Ovary (tissue), 9 donors: ENCODE data around the gene SFTA2. TPM values are rescaled to one million over a fixed set of nuclear protein-coding genes. Genes with fewer than 3 reads are reported as not detected.
"Not testable (repeated sequence)": the region's sequence is repeated elsewhere in the genome, so short reads cannot be mapped to it uniquely, and the experiment has no call there.

ENCODE experiments used
- DNase-seq, 5 donors: peaks; one replicate each; pipeline ENCODE4 v3.0.0-alpha.2; 2019 to 2020
- H3K27ac ChIP-seq, 2 donors: fragments of 200-600 bp; one replicate each; pipeline versions ENCODE4 v1.5.1 to v1.8.0; 2019 to 2022
- H3K27me3 ChIP-seq: fragments of 200-600 bp; one replicate; pipeline ENCODE4 v1.8.0; 2022
- H3K36me3 ChIP-seq: fragments of 200-600 bp; sonication (generic); one replicate; pipeline ENCODE4 v1.5.1; 2019
- H3K4me1 ChIP-seq: one replicate; pipeline ENCODE4 v1.8.1; 2013; ENCODE audit warnings: mild to moderate bottlenecking, moderate library complexity; ENCODE audit not compliant: insufficient read depth
- H3K4me3 ChIP-seq: fragments of 200-600 bp; sonication (generic); one replicate; pipeline ENCODE4 v1.5.1; 2017
- H3K9me3 ChIP-seq, 2 donors: fragments of 200-600 bp in 1 of 2; sonication (generic) in 1 of 2; one replicate each; pipeline versions ENCODE4 v1.5.1 to v1.8.1; 2013 to 2019; ENCODE audit warnings: mild to moderate bottlenecking in 1 of 2, moderate library complexity in 1 of 2
- CTCF ChIP-seq, 3 donors: fragments of 450-650 bp in 2 of 3; fragments of 200-600 bp in 1 of 3; IDR thresholded peaks; one replicate each; pipeline versions ENCODE4 v1.5.1 to v1.8.0; 2016 to 2022; ENCODE audit warnings: antibody characterized with exemption in 3 of 3, mild to moderate bottlenecking in 1 of 3
- EP300 ChIP-seq: sonication (generic); formaldehyde crosslinking; IDR thresholded peaks from one replicate; pipeline ENCODE4 v1.6.1; 2017; ENCODE audit warnings: antibody characterized with exemption
- POLR2A ChIP-seq: fragments of 450-650 bp; IDR thresholded peaks from one replicate; pipeline ENCODE4 v1.6.1; 2017; ENCODE audit warnings: antibody characterized with exemption, mild to moderate bottlenecking, moderate library complexity
- WGBS, 3 donors: extraction: QIAGEN DNeasy Blood & Tissue Kit in 1 of 3; methylation state at CpG; one replicate each; pipeline versions ENCODE4 v1.1.5 to v1.1.7; 2013 to 2017; 5-methylcytosine and 5-hydroxymethylcytosine counted together
- intact Hi-C, 4 donors: fragments of 100-400 bp; cut with DNase I; formaldehyde crosslinking; loops; one replicate each; pipeline versions ENCODE4 v1.11.0 to v1.15.1; 2022 to 2023
- polyA plus RNA-seq, 2 donors: library from polyadenylated mRNA; stranded (reverse); fragments of 200-250 nt in 1 of 2; fragments of 350-450 nt in 1 of 2; fragmentation: Illumina TruSeq in 1 of 2; extraction: RNeasy Lipid Tissue Mini Kit (QIAGEN cat#74804) in 1 of 2; gene quantifications; one replicate each; pipeline ENCODE4 v1.2.3, GENCODE V29; 2013 to 2014
- total RNA-seq, 7 donors: library from RNA; depleted of rRNA in 2 of 7; stranded (reverse); fragments of >200 nt in 2 of 7; fragmentation: NEBNext Ultra II Directional in 3 of 7; extraction: Animal tissue kit (Norgen Biotek cat#: 25700) in 3 of 7; gene quantifications; one replicate each; pipeline versions ENCODE4 v1.1.0 to v1.2.4, GENCODE V29; 2016 to 2023
- donor health status: DM: no; HTN: no; CAD: no; lungs with moderate emphysema.
- donor health status: DM: no; HTN: no; CAD: no.
- donor health status: Bipolar disorder and iron deficiency.
- donor health status: DM: yes; HTN: yes; CAD: no.
- donor health status: DM: no; HTN: no; CAD: no.
- donor health status: DM: yes; HTN: yes; CAD: no.

The SFTA2 gene
- total and polyA plus RNA-seq, 9 donors = 0.80 to 3.1 (median 0.82) TPM; not detected in 6

- Histone ChIP-seq H3K9me3 (no peaks in the 10 kb centered on the region), H3K4me3 (no peak overlapping the region), H3K36me3 (no peaks in the 10 kb centered on the region), H3K27me3 (no peaks in the 10 kb centered on the region), H3K27ac (no peak overlapping the region), H3K4me1 (no peaks in the 10 kb centered on the region)
- no peak for DNase-seq
- TF ChIP-seq CTCF (IDR thresholded peaks at IDR 0.05) = no peak
- TF ChIP-seq EP300 = no peak
- TF ChIP-seq POLR2A = no peak
- 88 to 97% (median 90%) methylated on average over 4 of the region's 4 CpGs for WGBS, 3 donors
- intact Hi-C loops = no loop called here
Observed at GRCh38 chr6:30903236-30903635, 28.7 kb downstream of the SFTA2 start.

DNA sequence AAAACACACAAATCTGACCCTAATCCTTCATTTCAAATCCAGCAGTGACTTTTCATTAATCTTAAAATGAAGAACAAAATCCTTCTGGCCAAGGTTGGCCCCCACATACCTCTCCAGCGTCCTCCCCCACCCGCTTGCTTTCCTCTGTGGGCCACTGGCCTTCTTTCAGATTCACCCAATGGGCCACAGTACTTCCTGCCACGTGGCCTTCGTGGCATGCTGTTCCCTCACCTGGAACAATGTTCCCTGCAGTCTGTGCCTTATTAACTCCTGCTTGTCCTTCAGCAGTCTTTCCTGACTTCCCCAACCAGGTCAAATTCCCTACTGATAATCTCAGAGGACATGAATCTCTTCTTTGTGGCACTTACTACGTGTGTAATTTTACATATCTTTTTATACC, 29.3 kb downstream of the SFTA2 start:
- WGBS, 3 donors = 25 to 39% (median 25%) methylated on average over 5 of the region's 5 CpGs
- Histone ChIP-seq H3K9me3 (no peaks in the 10 kb centered on the region), H3K36me3 (no peaks in the 10 kb centered on the region), H3K4me1 (no peaks in the 10 kb centered on the region), H3K4me3 (no peak overlapping the region), H3K27ac (no peak overlapping the region), H3K27me3 (no peaks in the 10 kb centered on the region)
- intact Hi-C loops = no loop called here
- DNase-seq = no peak
- no peak for TF ChIP-seq POLR2A
- TF ChIP-seq EP300 = no peak
- TF ChIP-seq CTCF (IDR thresholded peaks at IDR 0.05) = no peak

DNA sequence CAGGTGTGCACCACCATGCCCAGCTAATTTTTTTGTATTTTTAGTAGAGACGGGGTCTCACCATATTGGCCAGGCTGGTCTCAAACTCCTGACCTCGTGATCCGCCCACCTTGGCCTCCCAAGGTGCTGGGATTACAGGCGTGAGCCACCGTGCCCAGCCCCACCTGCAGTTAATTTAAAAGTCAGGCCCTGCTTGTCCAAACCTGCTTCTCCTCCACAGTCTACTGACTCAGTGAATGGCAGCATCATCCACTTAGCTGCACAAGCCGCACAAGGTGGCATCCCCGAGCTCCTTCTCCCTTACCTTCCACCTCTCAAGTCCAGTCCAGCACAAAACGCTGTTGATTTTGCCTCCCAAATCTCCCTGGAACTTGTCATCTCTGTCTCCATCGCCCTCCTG, 29.8 kb downstream of the SFTA2 start:
- H3K27ac ChIP-seq, H3K36me3 ChIP-seq, H3K27me3 ChIP-seq, H3K9me3 ChIP-seq, intact Hi-C loops, DNase-seq, H3K4me3 ChIP-seq, H3K4me1 ChIP-seq: not testable (repeated sequence)
- WGBS, 3 donors = 59 to 65% (median 60%) methylated on average over 9 of the region's 9 CpGs

DNA sequence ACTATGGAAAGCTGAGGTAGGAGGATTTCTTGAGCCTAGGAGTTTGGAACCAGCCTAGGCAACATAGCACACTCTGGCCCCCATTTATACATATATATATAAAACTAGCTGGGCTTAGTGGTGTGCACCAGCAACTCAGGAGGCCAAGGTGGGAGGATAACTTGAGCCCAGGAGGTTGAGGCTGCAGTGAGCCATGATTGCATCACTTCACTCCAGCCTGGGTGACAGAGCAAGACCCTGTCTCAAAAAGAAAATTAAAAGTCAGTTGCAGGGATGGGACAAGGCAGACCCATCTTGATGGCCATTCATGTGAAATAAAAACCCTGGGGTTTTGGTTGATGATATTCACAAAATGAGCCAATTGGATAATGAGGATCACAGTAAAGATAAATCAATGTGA, 30.5 kb downstream of the SFTA2 start:
- Histone ChIP-seq H3K4me1 (no peaks in the 10 kb centered on the region), H3K36me3 (no peaks in the 10 kb centered on the region), H3K27me3 (no peaks in the 10 kb centered on the region), H3K27ac (no peak overlapping the region), H3K4me3 (no peak overlapping the region), H3K9me3 (no peaks in the 10 kb centered on the region)
- TF ChIP-seq CTCF (IDR thresholded peaks at IDR 0.05) (no peak), EP300 (no peak), POLR2A (no peak)
- no peak for DNase-seq
- intact Hi-C loops = no loop called here

GRCh38 chr6:30900863-30901417, 31.0 kb downstream of the SFTA2 start:
- intact Hi-C loops = no loop called here
- TF ChIP-seq POLR2A = no peak
- TF ChIP-seq EP300 = no peak
- TF ChIP-seq CTCF (IDR thresholded peaks at IDR 0.05) = no peak
- Histone ChIP-seq H3K36me3 (no peaks in the 10 kb centered on the region), H3K27ac (no peak overlapping the region), H3K9me3 (no peaks in the 10 kb centered on the region), H3K27me3 (no peaks in the 10 kb centered on the region), H3K4me3 (no peak overlapping the region), H3K4me1 (no peaks in the 10 kb centered on the region)
- no peak for DNase-seq
- 67 to 73% (median 68%) methylated on average over 1 of the region's 1 CpG for WGBS, 3 donors
